Activated T-helper 2 cell treated with anti-CD3 and anti-CD28 coated beads, Interferon-gamma antibody, Interleukin-2, Interleukin-4, amounts not matched to agents 10 μg/mL and 5 μg/mL and 100 μg/mL, durations not matched to agents 14 hours and 24 hours and 36 hours (primary cell): ENCODE measurements around the gene MCEMP1. TPM values are rescaled to one million over a fixed set of nuclear protein-coding genes. Genes with fewer than 3 reads are reported as not detected.

Experiments
- DNase-seq: peaks from one replicate; pipeline ENCODE4 v3.0.0; 2021; ENCODE audit warnings: low spot score
- H3K27ac Mint-ChIP-seq: one replicate; pipeline ENCODE4 v1.8.0; 2021; ENCODE audit warnings: mixed read lengths
- H3K27me3 Mint-ChIP-seq: one replicate; pipeline ENCODE4 v1.8.0; 2021; ENCODE audit warnings: low read depth, mixed read lengths
- H3K36me3 Mint-ChIP-seq: one replicate; pipeline ENCODE4 v1.8.0; 2021; ENCODE audit warnings: low read depth, mixed read lengths
- H3K4me1 Mint-ChIP-seq: one replicate; pipeline ENCODE4 v1.8.0; 2021; ENCODE audit warnings: low read depth, mixed read lengths
- H3K4me3 Mint-ChIP-seq: one replicate; pipeline ENCODE4 v1.8.0; 2021; ENCODE audit warnings: low read depth, mild to moderate bottlenecking, moderate library complexity, mixed read lengths
- H3K9me3 Mint-ChIP-seq: one replicate; pipeline ENCODE4 v1.8.0; 2021; ENCODE audit warnings: mixed read lengths
- intact Hi-C: fragments of 100-400 bp; cut with micrococcal nuclease; formaldehyde crosslinking; loops from one replicate; pipeline ENCODE4 v1.15.1; 2023
- total RNA-seq: library from RNA; stranded (reverse); gene quantifications from 2 replicates; pipeline ENCODE4 v1.2.3, GENCODE V29; 2022

The MCEMP1 gene
- total RNA-seq, 1 donor from 2014 or later = not detected

- Mint-ChIP-seq H3K36me3 (peaks cover 14% of the 10 kb centered on the region), H3K27me3 (peaks cover 21% of the 10 kb centered on the region), H3K9me3 (no peaks in the 10 kb centered on the region), H3K4me1 (peaks cover 34% of the 10 kb centered on the region), H3K4me3 (peak overlapping the region; percentile 90), H3K27ac (peak overlapping the region; percentile 93)
- DNase-seq = peak; percentile 75
- intact Hi-C loops = loop anchor here (1.0 to 2.0 kb wide), 2 partner anchors 53 to 118 kb away; partner anchors contain the start of genes PET100 and XAB2
These were observed 4.7 kb downstream of the MCEMP1 start for GRCh38 chr19:7681340-7682174.

GRCh38 chr19:7682175-7682855, 5.4 kb downstream of the MCEMP1 start:
- Mint-ChIP-seq H3K27ac (no peak overlapping the region), H3K4me3 (peak overlapping the region; percentile 90), H3K4me1 (peaks cover 29% of the 10 kb centered on the region), H3K9me3 (no peaks in the 10 kb centered on the region), H3K36me3 (peaks cover 14% of the 10 kb centered on the region), H3K27me3 (peaks cover 14% of the 10 kb centered on the region)
- intact Hi-C loops = no loop called here
- no peak for DNase-seq

GRCh38 chr19:7685546-7686445, 8.9 kb downstream of the MCEMP1 start:
- H3K27ac Mint-ChIP-seq = no peak overlapping the region
- intact Hi-C loops = no loop called here
- H3K27me3 Mint-ChIP-seq = no peaks in the 10 kb centered on the region
- peaks cover 4% of the 10 kb centered on the region for H3K4me1 Mint-ChIP-seq
- peaks cover 14% of the 10 kb centered on the region for H3K36me3 Mint-ChIP-seq
- DNase-seq = no peak
- no peaks in the 10 kb centered on the region for H3K9me3 Mint-ChIP-seq
- H3K4me3 Mint-ChIP-seq = no peak overlapping the region

GRCh38 chr19:7687177-7687576, 10.3 kb downstream of the MCEMP1 start:
- no peak overlapping the region for H3K4me3 Mint-ChIP-seq
- H3K9me3 Mint-ChIP-seq = no peaks in the 10 kb centered on the region
- H3K27ac Mint-ChIP-seq = no peak overlapping the region
- H3K4me1 Mint-ChIP-seq = no peaks in the 10 kb centered on the region
- no peak for DNase-seq
- H3K36me3 Mint-ChIP-seq = peaks cover 11% of the 10 kb centered on the region
- no peaks in the 10 kb centered on the region for H3K27me3 Mint-ChIP-seq
- intact Hi-C loops = no loop called here

- H3K4me1 Mint-ChIP-seq = no peaks in the 10 kb centered on the region
- peaks cover 4% of the 10 kb centered on the region for H3K36me3 Mint-ChIP-seq
- no peaks in the 10 kb centered on the region for H3K9me3 Mint-ChIP-seq
- no peak overlapping the region for H3K4me3 Mint-ChIP-seq
- H3K27ac Mint-ChIP-seq = no peak overlapping the region
- intact Hi-C loops = no loop called here
- H3K27me3 Mint-ChIP-seq = no peaks in the 10 kb centered on the region
- DNase-seq = no peak
These were observed 12.3 kb downstream of the MCEMP1 start for GRCh38 chr19:7689165-7689564.

- Mint-ChIP-seq H3K36me3 (no peaks in the 10 kb centered on the region), H3K4me3 (no peak overlapping the region), H3K9me3 (no peaks in the 10 kb centered on the region), H3K4me1 (no peaks in the 10 kb centered on the region), H3K27ac (no peak overlapping the region), H3K27me3 (peaks cover 2% of the 10 kb centered on the region)
- intact Hi-C loops = no loop called here
- DNase-seq = no peak
These were observed 13.9 kb downstream of the MCEMP1 start for GRCh38 chr19:7690779-7691258.

GRCh38 chr19:7691497-7691896, 14.6 kb downstream of the MCEMP1 start:
- intact Hi-C loops = no loop called here
- Mint-ChIP-seq H3K27ac (no peak overlapping the region), H3K36me3 (no peaks in the 10 kb centered on the region), H3K4me3 (no peak overlapping the region), H3K4me1 (no peaks in the 10 kb centered on the region), H3K9me3 (no peaks in the 10 kb centered on the region), H3K27me3 (peaks cover 4% of the 10 kb centered on the region)
- DNase-seq = no peak

- intact Hi-C loops = no loop called here
- no peak overlapping the region for H3K27ac Mint-ChIP-seq
- no peaks in the 10 kb centered on the region for H3K36me3 Mint-ChIP-seq
- no peak for DNase-seq
- H3K27me3 Mint-ChIP-seq = peaks cover 11% of the 10 kb centered on the region
- H3K4me1 Mint-ChIP-seq = no peaks in the 10 kb centered on the region
- no peaks in the 10 kb centered on the region for H3K9me3 Mint-ChIP-seq
- no peak overlapping the region for H3K4me3 Mint-ChIP-seq
These were observed 15.7 kb downstream of the MCEMP1 start for GRCh38 chr19:7692417-7693088.

- Mint-ChIP-seq H3K4me3 (no peak overlapping the region), H3K4me1 (peaks cover 6% of the 10 kb centered on the region), H3K27ac (no peak overlapping the region), H3K9me3 (no peaks in the 10 kb centered on the region), H3K36me3 (no peaks in the 10 kb centered on the region), H3K27me3 (peaks cover 18% of the 10 kb centered on the region)
- DNase-seq = no peak
- intact Hi-C loops = no loop called here
These were observed 17.6 kb downstream of the MCEMP1 start for GRCh38 chr19:7694499-7694898.

GRCh38 chr19:7697721-7698287, 20.9 kb downstream of the MCEMP1 start:
- intact Hi-C loops = no loop called here
- Mint-ChIP-seq H3K36me3 (no peaks in the 10 kb centered on the region), H3K4me1 (peaks cover 10% of the 10 kb centered on the region), H3K27me3 (peaks cover 24% of the 10 kb centered on the region), H3K9me3 (no peaks in the 10 kb centered on the region), H3K4me3 (no peak overlapping the region), H3K27ac (no peak overlapping the region)
- DNase-seq = no peak

- H3K27me3 Mint-ChIP-seq = peaks cover 26% of the 10 kb centered on the region
- H3K4me1 Mint-ChIP-seq = peaks cover 10% of the 10 kb centered on the region
- H3K9me3 Mint-ChIP-seq = no peaks in the 10 kb centered on the region
- no peak for DNase-seq
- intact Hi-C loops = no loop called here
- no peak overlapping the region for H3K4me3 Mint-ChIP-seq
- no peak overlapping the region for H3K27ac Mint-ChIP-seq
- H3K36me3 Mint-ChIP-seq = no peaks in the 10 kb centered on the region
These were observed 21.7 kb downstream of the MCEMP1 start for GRCh38 chr19:7698583-7698982.

GRCh38 chr19:7699003-7699402, 22.1 kb downstream of the MCEMP1 start:
- peaks cover 10% of the 10 kb centered on the region for H3K4me1 Mint-ChIP-seq
- peaks cover 30% of the 10 kb centered on the region for H3K27me3 Mint-ChIP-seq
- no peak overlapping the region for H3K27ac Mint-ChIP-seq
- no peak overlapping the region for H3K4me3 Mint-ChIP-seq
- no peaks in the 10 kb centered on the region for H3K36me3 Mint-ChIP-seq
- no peak for DNase-seq
- no peaks in the 10 kb centered on the region for H3K9me3 Mint-ChIP-seq
- intact Hi-C loops = no loop called here
